Fibroblast of lung (primary cell): ENCODE measurements around the gene UMPS. TPM values are rescaled to one million over a fixed set of nuclear protein-coding genes. Genes with fewer than 3 reads are reported as not detected.
A peak's percentile ranks its signal among the peaks of the same experiment; 100 is the strongest.

Experiments used
- DNase-seq, 2 donors: peaks; one replicate each; pipeline versions ENCODE4 v3.0.0 to v3.0.0-alpha.2; 2010; ENCODE audit warnings: low read depth in 2 of 2
- H2AFZ ChIP-seq: 2 replicates; pipeline ENCODE4 v1.5.1; 2012; ENCODE audit warnings: low read length, control low read depth, inconsistent platforms
- H3K27ac ChIP-seq: 2 replicates; pipeline ENCODE4 v1.5.1; 2011; ENCODE audit warnings: low read length, control low read depth; ENCODE audit not compliant: insufficient read depth
- H3K27me3 ChIP-seq: 2 replicates; pipeline ENCODE4 v1.5.1; 2011; ENCODE audit warnings: mild to moderate bottlenecking, low read length; ENCODE audit not compliant: control insufficient read depth, insufficient read depth
- H3K36me3 ChIP-seq: 2 replicates; pipeline ENCODE4 v1.5.1; 2011; ENCODE audit warnings: low read length; ENCODE audit not compliant: control insufficient read depth, insufficient read depth
- H3K4me1 ChIP-seq: 2 replicates; pipeline ENCODE4 v1.5.1; 2011; ENCODE audit warnings: low read length; ENCODE audit not compliant: control insufficient read depth, insufficient read depth; ENCODE audit errors: extremely low read depth
- H3K4me2 ChIP-seq: 2 replicates; pipeline ENCODE4 v1.5.1; 2011; ENCODE audit warnings: low read length, control low read depth; ENCODE audit not compliant: insufficient read depth; ENCODE audit errors: extremely low read depth
- H3K4me3 ChIP-seq, 4 experiments: fragments of 200-600 bp in 1 of 4; sonication (generic) in 1 of 4; replicated peaks in 1 of 4; 2 replicates each; pipeline ENCODE4 v1.5.1; 2011 to 2016; ENCODE audit warnings: low read length in 4 of 4, low read depth in 3 of 4, mild to moderate bottlenecking in 3 of 4, control low read depth in 2 of 4, inconsistent platforms in 1 of 4, mixed read lengths in 1 of 4; ENCODE audit not compliant: insufficient read depth in 1 of 4; ENCODE audit errors: control extremely low read depth in 1 of 4
- H3K79me2 ChIP-seq: 2 replicates; pipeline ENCODE4 v1.5.1; 2012; ENCODE audit warnings: mild to moderate bottlenecking, low read length, inconsistent platforms; ENCODE audit not compliant: control insufficient read depth, insufficient read depth
- H3K9ac ChIP-seq: 2 replicates; pipeline ENCODE4 v1.5.1; 2011; ENCODE audit warnings: mild to moderate bottlenecking, low read length, control low read depth; ENCODE audit not compliant: insufficient read depth
- H3K9me3 ChIP-seq: 2 replicates; pipeline ENCODE4 v1.5.1; 2012; ENCODE audit warnings: low read depth, low read length; ENCODE audit not compliant: control insufficient read depth, insufficient read depth
- H4K20me1 ChIP-seq: 2 replicates; pipeline ENCODE4 v1.5.1; 2011; ENCODE audit warnings: low read length; ENCODE audit not compliant: control insufficient read depth, insufficient read depth; ENCODE audit errors: extremely low read depth
- EZH2 ChIP-seq: IDR thresholded peaks from 2 replicates; pipeline ENCODE4 v1.5.1; 2012; ENCODE audit warnings: low read length, control low read depth, mild to moderate bottlenecking; ENCODE audit errors: missing control alignments
- polyA plus RNA-seq, 2 donors: library from polyadenylated mRNA; depleted of rRNA in 1 of 2; stranded (reverse) in 1 of 2; unstranded in 1 of 2; fragments of >200 nt; gene quantifications; 2 replicates each; pipeline ENCODE4 v1.2.1, GENCODE V29; 2011 to 2012; ENCODE audit warnings: missing spikeins in 1 of 2
- total RNA-seq: library from RNA; depleted of rRNA; stranded (reverse); fragments of >200 nt; gene quantifications from 2 replicates; pipeline ENCODE4 v1.2.1, GENCODE V29; 2014
- TF ChIP-seq, protein P1 (sequence below), 2 donors: IDR thresholded peaks in 1 of 2; conservative IDR thresholded peaks in 1 of 2; 1 replicate in 1 of 2; 2 replicates in 1 of 2; pipeline ENCODE4 v1.5.1; 2011 to 2012; ENCODE audit warnings: low read length in 2 of 2, control low read depth in 1 of 2, inconsistent platforms in 1 of 2, low read depth in 1 of 2, mild to moderate bottlenecking in 1 of 2

UMPS gene
- total and polyA plus RNA-seq, 2 donors (not counting 1 experiment from before 2014, with no cell fraction given) = 21.6 to 25.0 TPM

DNA sequence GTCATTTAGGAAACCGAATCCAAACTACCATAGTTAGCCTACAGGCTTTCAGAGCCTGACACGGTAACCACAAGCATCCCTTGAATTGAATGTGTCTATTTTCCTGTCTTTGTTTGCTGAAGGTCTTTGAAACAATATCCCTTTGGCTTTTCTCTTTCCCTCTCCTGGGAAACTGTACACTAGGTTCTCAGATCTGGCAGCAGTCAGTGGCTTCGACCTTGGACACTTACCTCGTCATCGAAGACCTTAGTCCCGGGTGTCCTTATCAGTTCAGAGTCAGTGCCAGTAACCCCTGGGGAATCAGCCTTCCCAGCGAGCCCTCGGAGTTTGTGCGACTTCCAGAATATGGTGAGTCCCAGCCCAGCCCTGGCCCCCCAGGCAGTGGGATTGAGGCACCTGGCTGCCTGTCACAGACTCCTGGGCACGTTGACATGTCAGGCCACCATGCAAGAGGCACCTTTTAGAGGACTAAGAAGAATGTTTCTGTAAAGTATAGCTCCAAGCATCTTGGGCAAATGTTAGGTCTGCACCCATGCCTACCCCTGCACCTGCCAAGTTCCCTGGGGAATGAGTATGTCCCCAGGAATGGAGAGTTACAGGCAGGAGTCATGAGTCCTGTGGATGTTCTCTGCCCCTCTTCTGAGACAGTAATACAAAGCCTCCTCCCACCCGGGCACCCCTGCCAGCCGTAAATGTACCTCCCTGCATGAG, 30.4 kb upstream of the UMPS start:
- TF ChIP-seq, protein P1, sequence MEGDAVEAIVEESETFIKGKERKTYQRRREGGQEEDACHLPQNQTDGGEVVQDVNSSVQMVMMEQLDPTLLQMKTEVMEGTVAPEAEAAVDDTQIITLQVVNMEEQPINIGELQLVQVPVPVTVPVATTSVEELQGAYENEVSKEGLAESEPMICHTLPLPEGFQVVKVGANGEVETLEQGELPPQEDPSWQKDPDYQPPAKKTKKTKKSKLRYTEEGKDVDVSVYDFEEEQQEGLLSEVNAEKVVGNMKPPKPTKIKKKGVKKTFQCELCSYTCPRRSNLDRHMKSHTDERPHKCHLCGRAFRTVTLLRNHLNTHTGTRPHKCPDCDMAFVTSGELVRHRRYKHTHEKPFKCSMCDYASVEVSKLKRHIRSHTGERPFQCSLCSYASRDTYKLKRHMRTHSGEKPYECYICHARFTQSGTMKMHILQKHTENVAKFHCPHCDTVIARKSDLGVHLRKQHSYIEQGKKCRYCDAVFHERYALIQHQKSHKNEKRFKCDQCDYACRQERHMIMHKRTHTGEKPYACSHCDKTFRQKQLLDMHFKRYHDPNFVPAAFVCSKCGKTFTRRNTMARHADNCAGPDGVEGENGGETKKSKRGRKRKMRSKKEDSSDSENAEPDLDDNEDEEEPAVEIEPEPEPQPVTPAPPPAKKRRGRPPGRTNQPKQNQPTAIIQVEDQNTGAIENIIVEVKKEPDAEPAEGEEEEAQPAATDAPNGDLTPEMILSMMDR (conservative IDR thresholded peaks at IDR 0.05 in 1 of 2, IDR thresholded peaks at IDR 0.05 in 1 of 2; ENCODE audit: low read depth in 1 of 2, low read length in 2 of 2) = no peak
- TF ChIP-seq EZH2 = no peak
- Histone ChIP-seq H3K4me2 (no peak overlapping the region), H3K9me3 (no peaks in the 10 kb centered on the region), H3K79me2 (no peaks in the 10 kb centered on the region), H4K20me1 (peaks cover 2% of the 10 kb centered on the region), H3K4me3 (no peak overlapping the region), H3K36me3 (no peaks in the 10 kb centered on the region), H3K9ac (no peak overlapping the region), H2AFZ (no peak overlapping the region), H3K4me1 (peaks cover 9% of the 10 kb centered on the region), H3K27ac (no peak overlapping the region), H3K27me3 (no peaks in the 10 kb centered on the region)
- DNase-seq = peak in 1 of 2 donors; percentile 6

DNA sequence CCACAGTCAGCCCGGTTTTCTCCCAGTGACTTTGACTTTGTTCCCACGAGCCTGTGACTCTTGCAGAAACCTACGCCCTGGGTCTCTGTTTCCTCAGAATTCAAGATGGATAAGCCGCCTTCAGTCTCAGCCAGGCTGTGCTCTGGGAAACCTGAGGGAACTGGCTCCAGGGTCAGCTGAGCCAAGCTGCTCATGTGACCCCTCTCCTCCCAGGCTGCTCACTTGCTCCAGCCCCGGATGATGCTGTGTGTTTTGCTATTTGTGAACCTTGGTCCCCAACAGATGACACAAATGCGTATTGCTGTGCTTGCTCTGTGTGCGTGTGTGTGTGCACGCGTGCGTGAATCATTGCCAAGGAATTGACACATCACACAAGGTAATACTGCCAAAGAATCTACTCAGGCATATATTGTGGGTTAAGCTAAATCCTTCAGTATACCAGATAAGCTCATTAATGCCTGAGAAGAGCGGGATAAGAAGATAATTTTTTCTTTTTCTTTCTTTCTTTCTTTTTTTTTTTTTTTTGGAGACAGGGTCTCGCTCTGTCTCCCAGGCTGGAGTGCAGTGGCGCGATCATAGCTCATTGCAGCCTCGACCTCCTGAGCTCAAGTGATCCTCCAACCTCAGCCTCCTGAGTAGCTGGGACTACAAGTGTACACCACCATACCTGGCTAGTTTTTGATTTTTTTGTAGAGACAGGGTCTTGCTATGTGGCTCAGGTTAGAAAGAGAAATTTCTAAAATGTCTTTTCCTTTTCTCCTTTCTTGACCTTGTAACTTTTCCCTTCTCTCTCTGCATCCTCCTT, 29.2 kb upstream of the UMPS start:
- Histone ChIP-seq H3K9me3 (no peaks in the 10 kb centered on the region), H3K9ac (no peak overlapping the region), H3K4me2 (no peak overlapping the region), H3K79me2 (no peaks in the 10 kb centered on the region), H3K4me3 (no peak overlapping the region), H3K27ac (no peak overlapping the region), H3K27me3 (no peaks in the 10 kb centered on the region), H4K20me1 (peaks cover 2% of the 10 kb centered on the region), H2AFZ (no peak overlapping the region), H3K4me1 (peaks cover 9% of the 10 kb centered on the region), H3K36me3 (no peaks in the 10 kb centered on the region)
- DNase-seq = peak; percentile 42 to 56
- no peak for TF ChIP-seq EZH2
- TF ChIP-seq, protein P1 (conservative IDR thresholded peaks at IDR 0.05 in 1 of 2, IDR thresholded peaks at IDR 0.05 in 1 of 2; ENCODE audit: low read depth in 1 of 2, low read length in 2 of 2) = no peak

DNA sequence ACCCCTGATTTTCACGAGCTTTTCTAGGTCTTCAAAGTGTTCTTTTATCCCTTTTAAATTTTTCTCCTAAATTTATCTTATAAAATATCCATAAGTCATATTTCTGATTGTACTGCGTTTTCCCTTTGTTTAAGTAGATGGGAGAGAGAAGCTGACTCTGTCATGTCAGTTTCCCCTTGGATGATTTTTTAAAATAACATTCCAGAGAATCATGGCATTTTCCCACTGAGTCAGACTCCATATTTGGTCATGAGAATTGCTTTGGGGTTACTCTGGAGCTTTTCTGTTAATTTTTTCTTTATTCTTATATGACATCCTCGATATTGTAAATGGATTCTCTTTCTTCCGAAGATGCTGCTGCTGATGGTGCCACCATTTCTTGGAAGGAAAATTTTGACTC, 28.6 kb upstream of the UMPS start:
- no peaks in the 10 kb centered on the region for H3K36me3 ChIP-seq
- H3K4me2 ChIP-seq = peak overlapping the region; percentile 25
- peaks cover 2% of the 10 kb centered on the region for H4K20me1 ChIP-seq
- no peaks in the 10 kb centered on the region for H3K79me2 ChIP-seq
- no peak for TF ChIP-seq EZH2
- TF ChIP-seq, protein P1 (conservative IDR thresholded peaks at IDR 0.05 in 1 of 2, IDR thresholded peaks at IDR 0.05 in 1 of 2; ENCODE audit: low read depth in 1 of 2, low read length in 2 of 2) = no peak
- DNase-seq = peak; percentile 62 to 78
- no peak overlapping the region for H3K9ac ChIP-seq
- peaks cover 9% of the 10 kb centered on the region for H3K4me1 ChIP-seq
- no peak overlapping the region for H3K27ac ChIP-seq
- no peaks in the 10 kb centered on the region for H3K27me3 ChIP-seq
- H2AFZ ChIP-seq = no peak overlapping the region
- H3K9me3 ChIP-seq = no peaks in the 10 kb centered on the region
- H3K4me3 ChIP-seq = no peak overlapping the region
